ENCODE results near the gene NEAT1. TPM values are rescaled to one million over a fixed set of nuclear protein-coding genes. Genes with fewer than 3 reads are reported as not detected.

NEAT1 gene
- total RNA-seq, 1 donor from 2014 or later: 269 TPM

GRCh38 chr11:65414776-65415498, 7.7 kb upstream of the NEAT1 start:
- H3K4me1 Mint-ChIP-seq: peaks cover 43% of the 10 kb centered on the region
- H3K9me3 Mint-ChIP-seq: no peaks in the 10 kb centered on the region
- H3K4me3 Mint-ChIP-seq: no peak overlapping the region
- H3K36me3 Mint-ChIP-seq: peaks cover 2% of the 10 kb centered on the region
- no peak for DNase-seq (ENCODE audit: low spot score in 2 of 2, unreplicated experiment in 2 of 2)
- TF ChIP-seq CTCF (IDR thresholded peaks at IDR 0.05; ENCODE audit: unreplicated experiment): no peak
- no peaks in the 10 kb centered on the region for H3K27me3 Mint-ChIP-seq (ENCODE audit: low read depth)
- H3K27ac Mint-ChIP-seq: no peak overlapping the region

GRCh38 chr11:65415499-65416340, 6.9 kb upstream of the NEAT1 start:
- H3K4me1 Mint-ChIP-seq: peaks cover 48% of the 10 kb centered on the region
- no peak for DNase-seq (ENCODE audit: low spot score in 2 of 2, unreplicated experiment in 2 of 2)
- TF ChIP-seq CTCF (IDR thresholded peaks at IDR 0.05; ENCODE audit: unreplicated experiment): no peak
- H3K27me3 Mint-ChIP-seq (ENCODE audit: low read depth): no peaks in the 10 kb centered on the region
- H3K36me3 Mint-ChIP-seq: peaks cover 2% of the 10 kb centered on the region
- peak overlapping the region; percentile 16 for H3K27ac Mint-ChIP-seq
- H3K4me3 Mint-ChIP-seq: peak overlapping the region; percentile 57
- H3K9me3 Mint-ChIP-seq: no peaks in the 10 kb centered on the region

GRCh38 chr11:65416341-65416824, 6.2 kb upstream of the NEAT1 start:
- H3K27ac Mint-ChIP-seq: peak overlapping the region; percentile 95

GRCh38 chr11:65416841-65417701, 5.5 kb upstream of the NEAT1 start:
- Mint-ChIP-seq H3K27me3 (ENCODE audit: low read depth) (no peaks in the 10 kb centered on the region), H3K36me3 (peaks cover 2% of the 10 kb centered on the region), H3K4me3 (peak overlapping the region; percentile 57), H3K27ac (peak overlapping the region; percentile 95), H3K4me1 (peaks cover 60% of the 10 kb centered on the region), H3K9me3 (no peaks in the 10 kb centered on the region)
- TF ChIP-seq CTCF (IDR thresholded peaks at IDR 0.05; ENCODE audit: unreplicated experiment): no peak
- DNase-seq (ENCODE audit: low spot score in 2 of 2, unreplicated experiment in 2 of 2): no peak

More at GRCh38 chr11:65416341-65416824, 6.2 kb upstream of the NEAT1 start:
- Mint-ChIP-seq H3K27me3 (ENCODE audit: low read depth) (no peaks in the 10 kb centered on the region), H3K36me3 (peaks cover 2% of the 10 kb centered on the region), H3K4me1 (peaks cover 55% of the 10 kb centered on the region), H3K9me3 (no peaks in the 10 kb centered on the region), H3K4me3 (peak overlapping the region; percentile 57)
- TF ChIP-seq CTCF (IDR thresholded peaks at IDR 0.05; ENCODE audit: unreplicated experiment): peak; percentile 98
- DNase-seq (ENCODE audit: low spot score in 2 of 2, unreplicated experiment in 2 of 2): peak; percentile 80 to 96

- no peak for DNase-seq (ENCODE audit: low spot score in 2 of 2, unreplicated experiment in 2 of 2)
- H3K27me3 Mint-ChIP-seq (ENCODE audit: low read depth): no peaks in the 10 kb centered on the region
- H3K36me3 Mint-ChIP-seq: peaks cover 2% of the 10 kb centered on the region
- no peak for TF ChIP-seq CTCF (IDR thresholded peaks at IDR 0.05; ENCODE audit: unreplicated experiment)
- H3K4me1 Mint-ChIP-seq: peaks cover 66% of the 10 kb centered on the region
- peak overlapping the region; percentile 95 for H3K27ac Mint-ChIP-seq
- H3K4me3 Mint-ChIP-seq: peak overlapping the region; percentile 57
- no peaks in the 10 kb centered on the region for H3K9me3 Mint-ChIP-seq
These were observed 4.7 kb upstream of the NEAT1 start for GRCh38 chr11:65417702-65418430.
